Measurements from ENCODE around the gene BRINP2. TPM values are rescaled to one million over a fixed set of nuclear protein-coding genes. Genes with fewer than 3 reads are reported as not detected.

Gene BRINP2
- total and polyA plus RNA-seq, 9 donors = 0.02 to 0.70 (median 0.16) TPM; not detected in 3

DNA sequence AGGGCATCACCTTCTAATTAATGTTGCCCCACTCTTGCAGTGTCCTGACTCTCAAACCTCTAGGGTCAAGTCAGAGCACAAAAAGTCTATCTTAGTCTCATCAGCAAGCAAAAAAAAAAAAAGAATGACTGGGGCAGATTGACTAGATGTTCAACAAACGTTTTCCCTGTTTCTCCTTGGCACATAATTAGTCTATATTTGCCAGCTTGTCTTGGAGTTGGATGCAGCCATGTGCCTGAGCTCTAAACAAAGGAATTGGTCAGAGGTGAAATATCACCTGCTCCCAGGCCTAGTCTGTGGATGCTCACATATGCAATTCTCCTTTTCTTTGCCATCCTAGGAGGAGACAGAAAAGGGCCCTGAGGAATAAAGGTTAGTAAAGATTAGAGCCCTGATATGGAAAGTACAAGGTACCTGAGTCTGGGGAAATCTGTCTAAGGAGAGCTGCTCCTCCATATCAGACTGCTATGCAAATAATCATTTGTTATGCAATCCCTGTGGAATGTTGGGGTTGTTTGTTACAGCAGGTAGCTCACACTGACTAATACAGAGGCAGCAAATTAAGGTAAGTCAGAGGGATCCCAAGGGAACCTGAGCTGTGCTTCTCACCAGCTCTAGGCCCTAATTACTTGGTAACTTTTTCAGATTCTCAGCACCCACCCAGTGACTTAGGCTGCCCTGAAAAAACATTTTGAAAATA lies 130.8 kb downstream of the BRINP2 start:
- intact Hi-C loops (cut with DNase I) = no loop called here
- Histone ChIP-seq H3K27ac (no peak overlapping the region), H3K4me1 (ENCODE audit: insufficient read depth) (no peaks in the 10 kb centered on the region), H3K9me3 (no peaks in the 10 kb centered on the region), H3K4me3 (no peak overlapping the region), H3K27me3 (no peaks in the 10 kb centered on the region), H3K36me3 (no peaks in the 10 kb centered on the region)
- TF ChIP-seq, protein P1, sequence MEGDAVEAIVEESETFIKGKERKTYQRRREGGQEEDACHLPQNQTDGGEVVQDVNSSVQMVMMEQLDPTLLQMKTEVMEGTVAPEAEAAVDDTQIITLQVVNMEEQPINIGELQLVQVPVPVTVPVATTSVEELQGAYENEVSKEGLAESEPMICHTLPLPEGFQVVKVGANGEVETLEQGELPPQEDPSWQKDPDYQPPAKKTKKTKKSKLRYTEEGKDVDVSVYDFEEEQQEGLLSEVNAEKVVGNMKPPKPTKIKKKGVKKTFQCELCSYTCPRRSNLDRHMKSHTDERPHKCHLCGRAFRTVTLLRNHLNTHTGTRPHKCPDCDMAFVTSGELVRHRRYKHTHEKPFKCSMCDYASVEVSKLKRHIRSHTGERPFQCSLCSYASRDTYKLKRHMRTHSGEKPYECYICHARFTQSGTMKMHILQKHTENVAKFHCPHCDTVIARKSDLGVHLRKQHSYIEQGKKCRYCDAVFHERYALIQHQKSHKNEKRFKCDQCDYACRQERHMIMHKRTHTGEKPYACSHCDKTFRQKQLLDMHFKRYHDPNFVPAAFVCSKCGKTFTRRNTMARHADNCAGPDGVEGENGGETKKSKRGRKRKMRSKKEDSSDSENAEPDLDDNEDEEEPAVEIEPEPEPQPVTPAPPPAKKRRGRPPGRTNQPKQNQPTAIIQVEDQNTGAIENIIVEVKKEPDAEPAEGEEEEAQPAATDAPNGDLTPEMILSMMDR (IDR thresholded peaks at IDR 0.05) = no peak
- TF ChIP-seq POLR2A (IDR thresholded peaks at IDR 0.05) = no peak
- DNase-seq = no peak
- WGBS, 3 donors = 36 to 56% (median 37%) methylated on average over 1 of the region's 1 CpG

DNA sequence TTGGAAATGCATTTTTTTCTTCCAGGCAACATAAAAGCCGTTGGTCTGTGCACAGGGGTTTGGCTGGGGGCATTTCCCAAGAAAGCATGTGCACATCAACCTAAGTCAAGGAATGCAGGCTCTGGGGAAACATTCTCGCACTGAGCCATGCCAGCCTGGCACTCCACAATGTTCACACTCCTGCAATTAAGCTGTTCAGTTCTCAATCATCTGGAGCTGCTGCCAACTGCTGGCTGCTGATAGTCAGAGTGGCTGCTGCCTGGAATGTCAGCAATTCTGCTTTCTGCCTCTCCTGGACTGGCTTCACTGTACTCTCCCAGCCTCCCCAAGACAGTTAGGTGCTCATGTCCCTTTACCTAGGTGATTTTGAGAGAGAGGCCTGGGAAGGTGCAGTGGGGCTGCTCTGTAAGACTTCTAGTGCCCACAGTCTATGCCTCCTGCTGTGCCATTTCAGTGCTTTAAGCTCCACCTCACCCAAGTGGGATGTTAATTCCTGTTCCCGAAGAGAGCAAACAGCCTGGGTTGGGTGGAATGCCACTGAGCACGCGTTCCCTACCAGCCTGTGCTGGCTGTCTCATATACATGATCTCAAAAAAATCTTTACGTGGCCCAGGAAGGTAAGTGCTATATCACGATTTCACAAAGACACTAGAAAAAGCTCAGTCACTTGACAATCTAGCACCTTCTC lies 131.7 kb downstream of the BRINP2 start:
- TF ChIP-seq EP300 (IDR thresholded peaks at IDR 0.05) = no peak
- TF ChIP-seq, protein P1 (IDR thresholded peaks at IDR 0.05) = no peak
- no peak for TF ChIP-seq POLR2A (IDR thresholded peaks at IDR 0.05)
- Histone ChIP-seq H3K4me3 (no peak overlapping the region), H3K9me3 (no peaks in the 10 kb centered on the region), H3K36me3 (no peaks in the 10 kb centered on the region), H3K27ac (no peak overlapping the region), H3K4me1 (ENCODE audit: insufficient read depth) (no peaks in the 10 kb centered on the region), H3K27me3 (no peaks in the 10 kb centered on the region)
- intact Hi-C loops (cut with DNase I) = no loop called here
- DNase-seq = no peak
- 71 to 83% (median 76%) methylated on average over 7 of the region's 7 CpGs for WGBS, 3 donors

DNA sequence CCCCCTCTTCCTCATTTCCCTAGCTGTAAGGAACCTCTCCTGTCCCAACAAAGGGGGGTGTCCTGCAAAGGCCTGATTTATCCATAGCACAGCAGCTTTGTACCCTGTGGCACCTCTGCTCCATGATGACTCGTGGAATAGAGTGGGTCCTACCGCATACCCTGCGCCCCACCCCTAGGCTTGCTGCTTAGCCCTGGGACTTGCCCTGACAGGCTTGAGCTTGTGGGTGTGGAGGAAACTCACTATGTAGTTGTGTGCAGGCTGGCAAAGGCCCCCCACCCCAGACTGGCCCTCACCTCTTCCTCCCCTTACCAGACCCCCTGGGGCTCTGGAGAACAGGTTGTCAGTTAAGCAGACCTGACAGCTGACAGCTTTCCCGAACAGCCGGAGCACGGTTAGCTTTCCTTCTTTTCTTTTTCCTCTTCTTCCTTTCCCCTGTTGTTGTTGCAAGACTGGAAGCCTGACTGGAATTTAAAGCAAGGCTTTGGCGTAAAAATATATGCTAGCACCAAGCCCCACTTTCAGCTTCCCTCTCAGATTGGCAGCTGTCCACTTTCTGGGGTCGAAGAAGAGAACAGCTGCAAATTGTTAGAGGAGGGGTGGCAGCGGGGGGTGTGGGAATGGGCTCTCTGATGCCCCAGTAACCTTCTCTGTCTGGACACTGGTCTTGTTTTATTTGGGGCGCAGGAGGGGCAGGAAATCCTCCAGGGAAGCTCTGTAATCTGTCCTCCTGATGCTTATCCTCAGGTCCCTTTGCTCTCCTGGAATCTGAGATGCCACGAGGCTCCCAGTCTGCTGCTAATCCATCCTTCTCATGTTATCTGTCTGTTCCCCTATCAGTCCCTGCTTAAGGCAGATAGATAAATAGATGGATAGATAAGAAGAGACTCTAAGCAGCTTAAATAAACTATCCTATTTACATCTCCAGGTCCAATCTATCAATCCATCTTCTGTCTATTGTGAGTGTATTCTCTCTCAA lies 134.6 kb downstream of the BRINP2 start:
- H3K27ac ChIP-seq = no peak overlapping the region

DNA sequence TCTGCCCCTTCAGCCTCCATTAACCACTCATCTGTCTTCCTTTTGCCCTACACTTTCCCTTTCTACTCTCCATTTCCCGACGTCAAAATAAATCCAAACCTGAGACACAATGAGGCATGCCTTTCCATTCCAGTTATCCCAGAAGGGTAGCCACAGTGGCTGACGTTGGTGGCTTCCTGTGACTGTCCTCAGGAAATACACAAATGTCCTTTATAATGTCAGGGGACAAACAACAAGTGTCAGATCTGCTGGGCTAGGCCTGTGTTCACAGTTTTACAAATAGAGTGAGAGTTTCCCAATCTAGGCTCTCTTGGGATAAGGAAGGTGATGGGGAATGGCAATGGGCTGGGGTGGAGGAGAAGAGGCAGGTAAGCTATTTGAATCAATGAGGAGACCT lies 135.3 kb downstream of the BRINP2 start:
- H3K9me3 ChIP-seq = no peaks in the 10 kb centered on the region
- H3K4me1 ChIP-seq (ENCODE audit: insufficient read depth) = no peaks in the 10 kb centered on the region
- no peak for DNase-seq
- intact Hi-C loops (cut with DNase I) = no loop called here
- H3K27me3 ChIP-seq = no peaks in the 10 kb centered on the region
- TF ChIP-seq POLR2A (IDR thresholded peaks at IDR 0.05) (no peak), EP300 (IDR thresholded peaks at IDR 0.05) (no peak)
- TF ChIP-seq, protein P1 (IDR thresholded peaks at IDR 0.05) = no peak
- no peak overlapping the region for H3K4me3 ChIP-seq
- 57 to 64% (median 60%) methylated on average over 3 of the region's 3 CpGs for WGBS, 3 donors
- no peaks in the 10 kb centered on the region for H3K36me3 ChIP-seq
- H3K27ac ChIP-seq = no peak overlapping the region

More for the DNA sequence above, 134.6 kb downstream of the BRINP2 start:
- intact Hi-C loops (cut with DNase I) = no loop called here
- no peak overlapping the region for H3K4me3 ChIP-seq
- no peaks in the 10 kb centered on the region for H3K9me3 ChIP-seq
- 57 to 66% (median 58%) methylated on average over 11 of the region's 11 CpGs for WGBS, 3 donors
- TF ChIP-seq EP300 (IDR thresholded peaks at IDR 0.05) = no peak
- TF ChIP-seq, protein P1 (IDR thresholded peaks at IDR 0.05) = no peak
- no peak for TF ChIP-seq POLR2A (IDR thresholded peaks at IDR 0.05)
- DNase-seq = no peak
- no peaks in the 10 kb centered on the region for H3K36me3 ChIP-seq
- H3K4me1 ChIP-seq (ENCODE audit: insufficient read depth) = no peaks in the 10 kb centered on the region
- no peaks in the 10 kb centered on the region for H3K27me3 ChIP-seq
